ENCODE measurements around the gene SLC43A2.

The SLC43A2 gene

DNA sequence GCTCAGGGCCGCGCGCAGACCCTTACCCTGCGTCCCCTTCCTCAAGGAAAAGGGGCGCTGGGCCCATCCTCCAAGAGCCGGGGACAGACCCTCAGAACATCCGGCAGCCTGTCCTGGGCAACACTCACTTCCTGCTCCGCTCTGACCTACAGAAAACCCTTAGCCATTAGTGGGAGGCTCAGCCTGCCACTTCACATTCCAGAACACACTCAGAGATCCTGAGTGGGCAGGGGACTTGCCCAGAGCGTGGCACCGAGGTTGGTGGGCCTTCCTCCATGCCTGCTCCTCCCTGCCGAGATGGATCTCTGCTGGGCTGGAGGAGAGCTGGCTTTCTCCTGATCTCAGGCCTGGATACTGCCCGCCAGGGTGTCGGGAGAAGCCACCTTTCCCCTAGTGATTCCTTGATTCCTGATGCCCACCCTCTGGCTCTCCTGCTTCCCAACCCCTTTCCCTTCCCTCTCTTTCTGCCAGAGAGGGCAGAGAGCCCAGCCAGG lies 15.4 kb upstream of the SLC43A2 start:
- DNase-seq (ENCODE audit: low read depth): no peak

DNA sequence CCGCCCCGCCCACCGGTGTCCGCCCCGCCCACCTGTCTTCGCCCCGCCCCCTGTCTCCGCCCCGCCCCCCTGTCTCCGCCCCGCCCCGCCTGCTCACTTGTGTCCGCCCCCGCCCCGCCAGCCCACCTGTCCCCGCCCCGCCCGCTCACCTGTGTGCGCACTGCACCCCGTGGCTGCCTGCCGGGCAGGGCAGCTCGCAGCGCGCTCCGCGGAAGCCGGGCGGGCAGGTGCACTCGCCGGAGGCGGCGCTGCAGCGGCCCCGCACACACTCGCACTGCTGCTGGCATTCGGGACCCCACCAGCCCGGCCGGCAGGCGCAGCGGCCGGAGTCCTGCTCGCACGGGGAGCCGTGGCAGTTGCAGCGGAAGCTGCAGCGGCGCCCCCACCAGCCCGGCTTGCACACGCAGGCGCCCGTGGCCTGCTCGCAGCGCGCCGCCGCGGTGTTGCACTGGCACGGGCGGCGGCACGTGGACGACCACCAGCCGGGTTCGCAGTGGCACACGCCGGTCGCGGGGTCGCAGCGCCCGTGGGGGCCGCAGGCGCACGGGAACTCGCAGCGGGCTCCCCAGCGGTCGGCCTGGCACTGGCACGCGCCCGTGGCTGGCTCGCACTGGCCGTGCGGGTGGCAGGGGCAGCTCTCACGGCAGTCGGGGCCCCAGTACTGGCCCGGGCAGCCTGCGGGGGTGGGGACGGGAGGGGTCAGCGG lies 14.8 kb upstream of the SLC43A2 start:
- DNase-seq (ENCODE audit: low read depth): no peak

DNA sequence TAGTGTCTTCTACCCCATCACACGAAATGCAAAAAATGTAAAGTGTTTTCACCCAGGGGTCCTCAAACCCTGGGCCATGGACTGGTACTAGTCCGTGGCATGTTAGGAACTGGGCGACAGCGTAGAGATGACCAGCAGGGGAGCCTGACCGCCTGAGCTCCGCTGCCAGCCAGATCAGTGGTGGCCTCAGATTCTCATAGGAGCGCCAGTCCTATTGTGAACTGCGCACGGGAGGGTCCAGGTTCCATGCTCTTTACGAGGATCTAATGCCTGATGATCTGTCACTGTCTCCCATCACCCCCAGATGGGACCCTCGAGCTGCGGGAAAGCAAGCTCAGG lies 12.4 kb upstream of the SLC43A2 start:
- DNase-seq (ENCODE audit: low read depth): no peak

DNA sequence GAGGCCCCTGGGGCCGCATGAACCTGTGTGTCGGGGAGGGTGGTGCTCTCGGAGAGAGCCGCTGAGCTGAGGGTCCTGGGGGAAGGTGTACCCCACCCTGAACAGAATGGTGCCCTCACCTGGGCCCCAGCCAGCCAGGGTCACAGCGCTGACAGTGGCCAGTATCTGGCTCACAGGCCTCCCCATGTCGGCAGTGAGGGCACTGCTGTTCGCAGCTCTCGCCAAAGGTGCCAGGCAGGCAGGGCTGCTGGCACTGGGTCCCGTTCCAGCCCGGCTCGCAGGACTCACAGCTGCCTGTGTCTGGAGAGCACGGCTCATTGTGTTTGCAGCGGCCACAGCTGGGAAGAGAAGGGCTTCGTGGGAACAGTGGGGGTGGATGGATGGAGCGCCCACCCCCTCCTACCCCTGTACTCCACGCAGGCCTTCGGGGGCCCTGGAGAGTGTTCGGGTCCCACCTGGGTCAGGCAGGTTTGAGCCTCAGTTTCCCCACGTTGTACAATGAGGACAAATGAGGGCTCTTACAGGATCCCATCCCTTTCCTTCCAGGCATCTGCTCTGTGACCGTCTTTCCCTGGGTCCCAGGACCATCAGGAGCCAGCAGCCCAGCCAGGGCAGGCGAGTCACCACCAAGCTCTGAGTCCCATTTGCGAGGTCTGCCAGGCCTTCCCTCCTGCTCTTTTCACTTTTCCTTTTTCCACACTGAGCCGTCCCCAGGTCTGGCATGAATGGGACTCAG lies 11.9 kb upstream of the SLC43A2 start:
- no peak for DNase-seq (ENCODE audit: low read depth)

DNA sequence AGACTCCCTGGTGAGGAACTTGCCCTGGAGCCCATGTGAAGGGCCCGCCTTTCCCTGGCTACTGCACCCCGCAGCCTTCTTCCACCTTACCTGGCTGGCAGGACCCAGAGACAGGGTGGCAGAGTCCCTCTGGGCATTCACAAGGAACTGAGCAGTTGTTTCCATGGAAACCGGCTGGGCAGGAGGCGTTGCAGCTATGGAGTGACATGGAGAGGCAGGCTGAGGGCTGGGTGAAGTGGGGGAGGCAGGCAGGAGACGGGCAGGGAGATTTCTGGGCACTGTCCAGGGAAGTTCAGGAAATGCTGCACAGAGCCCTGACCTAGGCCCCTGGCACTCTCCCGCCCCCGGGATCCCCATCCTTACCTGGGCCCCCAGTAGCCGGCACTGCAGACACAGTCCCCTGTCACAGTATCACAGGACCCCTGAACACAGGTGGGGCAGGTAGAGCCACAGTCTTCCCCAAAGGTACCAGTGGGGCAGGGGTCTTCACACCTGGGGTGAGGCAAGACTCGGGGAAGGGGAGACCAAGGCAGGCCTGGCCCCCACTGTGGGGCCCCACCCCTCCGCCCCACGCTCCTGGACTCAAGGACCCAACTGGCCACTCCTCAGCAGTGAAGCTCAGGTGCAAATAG lies 11.0 kb upstream of the SLC43A2 start:
- no peak for DNase-seq (ENCODE audit: low read depth)

DNA sequence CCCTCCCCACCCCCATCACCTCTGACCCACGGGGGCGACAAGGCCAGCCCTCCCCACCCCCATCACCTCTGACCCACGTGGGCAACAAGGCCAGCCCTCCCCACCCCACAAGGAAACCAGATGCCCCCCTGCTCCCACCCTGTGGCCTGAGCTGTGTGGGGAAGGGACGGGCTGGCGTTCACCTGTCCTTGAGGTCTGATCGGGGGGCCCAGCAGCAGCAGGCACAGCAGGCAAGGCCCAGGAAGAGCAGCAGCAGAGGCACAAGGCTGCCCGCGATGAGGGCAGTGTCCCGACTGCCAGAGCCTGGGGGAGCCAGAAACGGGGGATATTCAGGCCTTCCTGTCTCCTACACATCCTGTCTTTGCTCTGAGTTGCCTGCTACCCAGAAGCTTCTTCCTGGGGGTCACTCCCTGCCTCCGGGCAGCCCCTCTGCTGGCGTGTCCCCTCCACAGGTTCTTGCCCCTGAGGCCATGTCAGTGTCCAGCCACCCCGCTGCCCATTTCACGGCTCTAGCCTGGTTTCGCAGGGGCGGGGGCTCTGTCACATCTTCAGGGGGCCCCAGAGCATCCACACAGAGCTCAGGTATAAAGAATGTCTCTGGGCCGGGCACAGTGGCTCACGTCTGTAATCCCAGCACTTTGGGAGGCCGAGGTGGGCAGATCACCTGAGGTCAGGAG lies 10.1 kb upstream of the SLC43A2 start:
- no peak for DNase-seq (ENCODE audit: low read depth)

DNA sequence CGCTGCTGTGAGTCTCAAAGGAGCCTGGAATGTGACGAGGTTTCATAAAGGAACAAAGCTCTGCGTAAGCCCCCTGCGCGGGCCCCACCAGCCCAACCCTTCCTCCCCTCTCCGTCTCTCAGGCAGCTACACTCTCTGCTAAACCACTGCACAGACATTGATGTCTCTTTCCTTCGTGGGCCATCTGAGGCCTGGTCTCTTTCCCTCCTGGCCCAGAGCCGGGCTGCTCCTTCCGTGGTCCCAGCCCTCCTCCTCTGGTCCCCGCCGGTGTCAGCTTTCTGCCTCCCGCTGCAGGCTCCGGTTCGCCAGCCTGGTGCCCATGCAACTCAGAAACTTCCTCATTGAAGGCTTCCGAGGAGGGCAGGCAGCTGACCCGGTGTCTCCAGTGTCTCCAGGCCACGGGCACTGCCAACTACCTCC lies 9.5 kb upstream of the SLC43A2 start:
- no peak for DNase-seq (ENCODE audit: low read depth)

DNA sequence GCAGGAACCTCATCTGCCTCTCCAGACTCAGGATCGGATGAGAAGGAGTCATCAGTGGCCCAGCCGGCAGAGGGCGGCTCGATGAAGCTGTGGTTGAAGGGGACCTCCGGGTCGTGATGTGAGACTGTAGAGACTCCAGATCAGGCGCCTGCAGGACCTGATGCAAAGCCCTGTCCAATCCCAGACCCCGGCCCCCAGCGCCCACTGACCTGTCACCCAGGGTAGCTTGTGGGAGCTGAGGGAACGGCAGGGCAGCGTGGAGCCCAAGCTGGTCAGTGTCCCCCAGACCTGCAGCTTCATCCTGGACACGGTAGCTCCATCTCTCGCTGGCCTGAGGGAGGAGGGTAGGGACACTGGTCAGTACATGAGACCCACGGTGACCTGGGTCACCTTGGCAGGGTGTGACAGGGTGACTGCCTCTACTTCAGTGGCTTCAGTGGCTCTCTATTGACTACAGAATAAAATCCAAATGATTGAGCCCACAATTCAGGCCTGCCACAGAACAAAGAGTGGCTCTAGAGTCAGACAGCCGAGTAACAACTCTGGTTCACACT lies 8.2 kb upstream of the SLC43A2 start:
- no peak for DNase-seq (ENCODE audit: low read depth)

DNA sequence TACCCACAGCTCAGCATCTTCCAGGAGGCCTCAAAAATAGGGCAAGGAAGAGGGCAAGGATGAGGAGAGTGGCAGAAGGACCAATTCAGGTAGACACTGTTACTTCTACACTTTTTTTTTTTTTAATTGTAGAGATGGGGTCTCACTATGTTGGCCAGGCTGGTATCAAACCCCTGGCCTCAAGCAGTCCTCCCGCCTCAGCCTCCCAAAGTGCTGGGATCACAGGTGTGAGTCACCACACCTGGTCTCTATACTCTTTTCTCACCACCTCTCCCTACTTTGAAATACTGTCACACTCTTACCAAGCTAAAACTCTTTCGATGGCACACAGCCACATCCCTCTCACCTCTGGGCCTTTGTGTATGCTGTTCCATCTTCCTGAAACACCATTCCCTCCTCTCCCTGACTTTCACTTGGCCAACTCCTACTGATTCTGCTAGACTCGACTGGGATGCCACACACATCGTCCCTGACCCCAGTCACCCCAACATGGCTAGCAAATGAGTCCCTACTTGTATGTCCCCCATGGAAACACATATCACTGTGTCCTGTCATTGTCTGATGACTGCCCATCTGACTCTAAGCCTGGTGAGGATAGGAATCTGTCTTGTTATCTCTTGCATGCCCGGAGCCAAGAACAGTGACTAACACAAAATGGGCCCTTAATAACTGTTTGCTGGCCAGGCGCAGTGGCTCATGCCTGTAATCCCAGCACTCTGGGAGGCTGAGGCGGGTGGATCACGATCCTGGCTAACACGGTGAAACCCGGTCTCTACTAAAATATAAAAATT lies 7.2 kb upstream of the SLC43A2 start:
- DNase-seq (ENCODE audit: low read depth): no peak

DNA sequence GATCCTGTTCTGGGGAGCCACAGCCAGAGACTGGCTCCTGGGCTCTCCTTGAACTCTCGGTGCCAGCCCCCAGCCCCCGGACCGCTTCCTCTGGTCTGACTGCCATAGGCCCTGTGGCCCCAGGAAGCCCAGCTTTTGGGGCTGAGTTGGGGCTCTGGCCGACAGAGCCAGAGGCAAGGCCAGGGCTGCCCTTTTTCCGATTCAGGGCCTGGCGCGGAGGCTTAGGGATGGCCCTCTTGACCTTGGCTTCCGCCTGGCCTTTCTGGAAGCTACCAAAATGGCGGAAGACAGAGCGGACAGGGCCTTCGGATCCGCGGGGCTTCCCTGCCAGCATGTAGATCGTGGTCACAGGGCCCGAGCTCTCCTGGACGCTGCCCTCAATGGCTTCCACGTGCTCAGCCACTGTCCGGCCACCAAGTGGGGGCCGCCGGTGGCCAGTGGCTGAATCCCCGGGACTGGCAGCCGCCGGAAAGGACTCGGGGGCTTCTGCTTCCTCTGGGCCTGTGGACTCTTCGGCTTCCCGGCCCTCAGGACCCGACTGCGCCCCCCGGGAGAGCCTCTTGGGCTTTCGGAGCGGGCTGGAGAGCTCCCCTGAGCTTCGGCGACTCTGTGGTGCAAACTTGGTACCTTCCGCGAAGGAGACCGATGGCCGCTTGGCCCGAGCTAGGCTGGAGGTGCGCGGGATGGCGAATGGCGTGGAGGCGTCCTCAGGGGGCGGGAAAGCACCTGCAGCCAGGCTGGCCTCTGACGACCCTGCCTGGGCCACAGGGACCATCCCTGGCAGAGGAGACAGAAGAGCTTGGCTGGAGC lies 6.4 kb upstream of the SLC43A2 start:
- DNase-seq (ENCODE audit: low read depth): no peak

DNA sequence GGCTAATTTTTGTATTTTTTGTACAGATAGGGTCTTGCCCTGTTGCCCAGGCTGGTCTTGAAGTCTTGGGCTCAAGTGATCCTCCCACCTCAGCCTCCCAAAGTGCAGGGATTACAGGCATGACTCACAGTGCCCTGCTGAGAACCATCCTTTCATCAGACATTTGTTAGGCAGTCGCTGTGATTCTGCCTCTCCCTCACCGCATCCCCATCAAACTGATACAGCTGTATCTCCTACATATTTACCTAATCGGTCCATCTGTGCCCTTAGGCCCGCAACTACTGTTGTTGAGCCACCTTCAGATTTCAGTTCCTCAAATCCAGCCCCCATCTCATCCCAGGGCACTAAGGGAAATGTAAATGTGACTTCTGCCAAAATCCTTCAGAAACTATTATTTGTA lies 2.0 kb upstream of the SLC43A2 start:
- DNase-seq (ENCODE audit: low read depth): no peak

DNA sequence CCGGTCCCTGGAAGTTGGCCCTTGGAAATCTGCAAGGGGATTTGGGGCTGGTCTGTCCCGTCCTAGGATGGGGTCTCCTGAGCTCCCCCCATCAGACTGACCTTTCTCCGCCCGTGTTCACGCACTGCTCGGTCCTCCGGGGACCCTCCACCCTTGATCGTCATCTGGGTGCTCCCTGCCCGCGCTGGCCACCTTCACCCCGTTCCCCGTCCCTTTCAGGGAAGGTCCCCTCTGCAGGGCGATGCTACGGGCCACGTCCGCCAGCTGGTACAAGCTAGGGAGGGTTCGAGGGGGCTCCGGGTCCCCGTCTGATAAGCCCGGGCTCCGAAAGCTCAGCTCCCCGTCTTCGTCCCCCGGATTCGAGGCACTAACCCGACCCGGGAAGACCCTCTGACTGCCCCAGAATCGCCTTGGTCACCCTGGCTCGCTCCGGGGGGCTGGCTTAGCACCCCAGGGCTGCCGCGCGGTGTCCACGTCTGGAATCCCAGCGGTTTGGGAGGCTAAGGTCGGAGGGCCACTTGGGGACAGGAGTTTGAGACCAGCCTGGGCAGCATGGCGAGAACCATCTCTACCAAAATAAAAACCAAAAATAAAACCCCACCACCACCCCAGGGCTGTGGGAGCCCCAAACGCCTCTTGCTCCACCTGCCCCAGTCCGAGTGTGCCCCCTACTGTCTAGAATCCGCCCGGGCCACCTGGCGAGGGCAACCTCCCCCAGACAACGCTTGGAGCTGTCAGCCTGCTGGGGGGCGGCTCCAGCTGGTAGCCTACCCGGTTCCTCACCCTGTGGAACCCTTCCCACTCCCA lies 1.1 kb upstream of the SLC43A2 start:
- no peak for DNase-seq (ENCODE audit: low read depth)

DNA sequence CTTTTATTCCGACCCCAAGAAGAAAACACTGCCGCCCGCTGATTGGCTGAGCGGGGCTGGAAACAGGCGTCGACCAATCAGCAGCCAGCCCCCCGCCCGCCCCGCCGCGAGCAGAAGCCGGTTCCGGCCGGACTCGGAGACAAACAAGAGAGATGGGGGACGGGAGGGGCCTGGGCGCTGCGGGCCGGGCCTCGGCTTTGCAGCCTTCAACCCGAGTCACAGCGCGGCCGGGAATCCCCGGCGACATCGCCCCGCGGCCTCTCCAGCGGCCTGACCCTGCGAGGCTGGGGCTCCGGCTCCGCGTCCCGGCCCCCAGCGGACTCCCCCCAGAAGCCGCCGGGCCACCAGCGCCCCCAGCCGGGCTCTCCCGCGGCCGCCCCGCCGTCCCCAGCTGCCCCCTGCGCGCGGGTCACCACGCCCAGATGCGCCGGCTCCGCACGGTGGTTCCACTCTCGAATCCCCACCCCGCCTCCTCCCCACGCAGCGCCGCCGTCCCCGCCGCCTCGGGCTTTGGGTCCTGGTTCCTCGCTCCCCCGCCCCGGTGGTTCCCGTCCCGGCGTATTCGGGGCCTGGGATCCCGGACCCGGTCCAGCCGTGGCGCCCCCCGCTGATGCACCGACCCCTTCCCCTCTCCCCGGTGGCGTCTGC lies 346 bp upstream of the SLC43A2 start:
- DNase-seq (ENCODE audit: low read depth): peak; percentile 55

DNA sequence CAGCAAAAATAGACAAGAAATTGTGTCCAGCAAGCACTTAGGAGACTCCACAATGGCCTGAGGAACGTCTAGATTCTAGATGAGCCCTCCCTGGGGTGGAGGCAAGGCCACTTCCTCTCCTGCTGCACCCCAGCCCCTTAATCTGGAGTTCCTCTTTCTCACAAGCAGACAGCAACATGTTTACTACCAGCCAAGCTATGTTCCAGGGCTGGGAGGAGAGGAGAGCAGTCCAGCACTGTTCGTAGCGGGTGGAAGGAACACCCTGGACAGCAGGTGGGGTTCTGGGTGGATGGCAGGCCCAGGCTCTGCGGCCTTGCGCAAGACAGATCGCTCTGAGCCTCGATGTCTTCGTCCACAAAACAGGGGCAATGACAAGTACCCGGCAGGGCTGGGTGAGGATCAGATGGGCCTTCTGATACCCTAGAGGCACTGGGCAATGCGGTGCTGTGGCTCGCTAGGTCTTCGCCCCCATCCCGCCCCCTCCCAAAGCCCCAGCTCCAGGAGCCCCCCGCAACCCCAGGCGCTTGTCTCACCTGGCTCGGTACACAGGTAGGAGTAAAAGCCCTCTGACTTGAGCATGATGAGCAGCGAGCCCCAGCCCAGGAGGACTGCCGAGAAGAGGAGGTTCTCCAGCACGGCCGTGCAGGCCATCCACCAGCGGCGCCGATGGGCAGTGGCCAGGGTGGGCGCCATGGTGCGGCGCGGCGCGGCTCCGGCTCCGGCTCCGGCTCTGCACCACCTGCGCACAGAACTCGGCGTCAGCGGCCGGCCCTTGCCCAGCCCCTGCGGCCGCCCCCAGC lies 1.3 kb downstream of the SLC43A2 start:
- DNase-seq (ENCODE audit: low read depth): no peak

DNA sequence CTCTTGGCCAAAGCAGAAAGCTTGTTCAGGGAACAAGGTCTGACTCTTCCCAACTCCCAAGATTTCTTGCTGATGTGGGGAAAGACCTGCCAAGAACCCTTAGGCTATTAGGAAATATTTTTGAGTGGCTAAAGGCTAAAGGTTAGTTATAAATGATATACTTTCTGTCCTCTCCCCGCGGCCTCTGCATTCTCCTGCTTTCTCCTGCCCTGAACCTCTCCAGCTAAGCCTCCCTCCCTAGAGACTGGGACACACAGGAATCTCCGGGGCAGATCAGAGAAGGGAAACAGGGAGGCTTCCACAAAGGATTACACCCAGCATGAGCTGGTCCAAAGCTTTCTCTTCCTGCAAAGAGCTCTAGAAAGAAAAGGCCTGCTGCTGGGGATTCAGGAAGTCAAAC lies 2.3 kb downstream of the SLC43A2 start:
- no peak for DNase-seq (ENCODE audit: low read depth)

DNA sequence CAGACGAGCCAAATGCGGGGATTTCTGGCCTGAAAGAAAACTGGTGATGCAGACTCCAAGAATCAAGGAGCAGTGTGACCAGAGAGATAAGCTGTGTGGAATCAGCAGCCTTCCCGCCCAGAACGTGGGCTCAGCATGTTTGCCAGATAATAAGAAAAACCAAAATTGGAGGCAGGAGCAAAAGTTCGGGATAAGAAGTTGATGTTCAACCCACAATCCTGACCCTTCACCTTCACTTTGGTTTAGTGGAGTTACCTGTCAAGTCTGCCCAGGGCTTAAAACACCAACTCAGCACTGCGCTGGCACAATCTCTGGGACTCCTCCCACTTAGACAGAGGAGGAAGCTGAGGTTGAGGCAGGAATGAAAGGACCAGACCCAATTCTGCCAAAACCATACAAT lies 3.1 kb downstream of the SLC43A2 start:
- DNase-seq (ENCODE audit: low read depth): no peak

DNA sequence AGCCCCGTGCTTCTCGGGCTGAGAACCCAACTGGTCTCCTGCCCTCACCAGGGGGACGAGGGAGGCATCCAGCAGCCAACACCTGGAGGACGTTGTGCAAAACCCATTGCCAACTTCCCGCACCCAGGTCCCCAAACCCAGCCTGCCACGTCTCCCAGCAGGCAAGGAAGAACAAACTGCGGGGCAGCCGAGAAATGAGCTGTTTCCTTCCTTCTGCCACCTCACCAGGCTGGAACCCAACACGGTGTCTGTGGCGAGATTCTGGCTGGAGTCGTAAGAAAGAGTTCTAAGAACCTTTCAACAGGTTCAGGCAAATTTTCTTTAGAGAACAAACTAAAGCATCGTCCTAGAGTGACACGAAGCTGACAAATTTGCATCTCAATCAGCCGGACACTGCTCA lies 3.6 kb downstream of the SLC43A2 start:
- no peak for DNase-seq (ENCODE audit: low read depth)

DNA sequence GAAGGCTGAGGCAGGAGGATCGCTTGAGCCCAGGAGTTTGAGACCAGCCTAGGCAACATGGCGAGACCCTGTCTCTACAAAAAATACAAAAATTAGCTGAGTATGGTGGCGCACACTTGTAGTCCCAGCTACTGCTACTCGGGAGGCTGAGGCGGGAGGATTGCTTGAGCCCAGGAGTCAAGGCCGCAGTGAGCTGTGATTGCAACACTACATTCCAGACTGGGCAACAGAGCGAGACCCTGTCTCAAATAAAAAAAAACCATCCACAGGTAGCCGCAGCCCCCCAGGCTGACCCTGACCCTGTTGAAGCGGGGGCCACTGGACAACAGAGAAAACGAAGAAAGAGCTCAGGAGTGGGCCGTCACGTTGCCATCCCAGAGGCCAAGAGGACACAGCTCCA lies 4.0 kb downstream of the SLC43A2 start:
- no peak for DNase-seq (ENCODE audit: low read depth)
